H9 (cell line): Measurements from ENCODE around the gene RPLP1. TPM values are rescaled to one million over a fixed set of nuclear protein-coding genes. Genes with fewer than 3 reads are reported as not detected.

Source experiments
- DNase-seq: peaks from one replicate; pipeline ENCODE4 v3.0.0-alpha.2; 2017
- H2AFZ ChIP-seq: one replicate; pipeline ENCODE4 v1.6.1; 2013; ENCODE audit warnings: mild to moderate bottlenecking, low read length, control low read depth, moderate library complexity
- H2AK5ac ChIP-seq: 2 replicates; pipeline ENCODE4 v1.6.1; 2013; ENCODE audit warnings: low read length, control low read depth, mixed read lengths; ENCODE audit not compliant: insufficient read length
- H2BK120ac ChIP-seq: one replicate; pipeline ENCODE4 v1.6.1; 2013; ENCODE audit warnings: low read depth, mild to moderate bottlenecking, low read length, control low read depth, inconsistent platforms; ENCODE audit not compliant: poor library complexity, severe bottlenecking
- H2BK12ac ChIP-seq: 2 replicates; pipeline ENCODE4 v1.6.1; 2013; ENCODE audit warnings: low read length, control low read depth, mixed read lengths, low read depth; ENCODE audit not compliant: insufficient read length
- H2BK15ac ChIP-seq: 2 replicates; pipeline ENCODE4 v1.6.1; 2013; ENCODE audit warnings: low read depth, low read length, control low read depth
- H2BK20ac ChIP-seq: one replicate; pipeline ENCODE4 v1.6.1; 2013; ENCODE audit warnings: low read depth, mild to moderate bottlenecking, low read length, control low read depth, inconsistent platforms; ENCODE audit not compliant: poor library complexity, severe bottlenecking
- H2BK5ac ChIP-seq: 2 replicates; pipeline ENCODE4 v1.6.1; 2013; ENCODE audit warnings: low read length, control low read depth, mixed read lengths; ENCODE audit not compliant: insufficient read length
- H3K14ac ChIP-seq: 2 replicates; pipeline ENCODE4 v1.6.1; 2013; ENCODE audit warnings: low read length, control low read depth; ENCODE audit not compliant: insufficient read depth
- H3K18ac ChIP-seq: 2 replicates; pipeline ENCODE4 v1.6.1; 2013; ENCODE audit warnings: low read depth, mild to moderate bottlenecking, mixed read lengths, low read length, control low read depth; ENCODE audit not compliant: insufficient read length
- H3K23ac ChIP-seq: 2 replicates; pipeline ENCODE4 v1.6.1; 2013; ENCODE audit warnings: low read length, control low read depth, mixed read lengths, low read depth; ENCODE audit not compliant: insufficient read length
- H3K23me2 ChIP-seq: 2 replicates; pipeline ENCODE4 v1.6.1; 2013; ENCODE audit warnings: low read depth, mild to moderate bottlenecking, mixed read lengths, low read length, control low read depth; ENCODE audit not compliant: insufficient read length, poor library complexity, severe bottlenecking
- H3K27ac ChIP-seq: 2 replicates; pipeline ENCODE4 v1.5.1; 2013; ENCODE audit warnings: low read length, control low read depth, mixed read lengths, low read depth; ENCODE audit not compliant: insufficient read length
- H3K27me3 ChIP-seq: 2 replicates; pipeline ENCODE4 v1.6.1; 2013; ENCODE audit warnings: low read length, control low read depth, inconsistent platforms; ENCODE audit not compliant: insufficient read depth
- H3K4ac ChIP-seq: 2 replicates; pipeline ENCODE4 v1.6.1; 2013; ENCODE audit warnings: low read depth, mild to moderate bottlenecking, control low read depth, inconsistent platforms, low read length, moderate library complexity
- H3K4me1 ChIP-seq: 2 replicates; pipeline ENCODE4 v1.6.1; 2013; ENCODE audit warnings: low read length, control low read depth, inconsistent platforms; ENCODE audit not compliant: insufficient read depth
- H3K4me2 ChIP-seq: 2 replicates; pipeline ENCODE4 v1.6.1; 2013; ENCODE audit warnings: low read length, control low read depth, mixed read lengths; ENCODE audit not compliant: insufficient read length, insufficient read depth
- H3K56ac ChIP-seq: 2 replicates; pipeline ENCODE4 v1.6.1; 2013; ENCODE audit warnings: low read depth, mild to moderate bottlenecking, mixed read lengths, low read length, control low read depth; ENCODE audit not compliant: insufficient read length
- H3K79me1 ChIP-seq: 2 replicates; pipeline ENCODE4 v1.6.1; 2013; ENCODE audit warnings: low read depth, mild to moderate bottlenecking, moderate library complexity, low read length, control low read depth, inconsistent platforms; ENCODE audit not compliant: insufficient read depth, poor library complexity, severe bottlenecking
- H3K79me2 ChIP-seq: 2 replicates; pipeline ENCODE4 v1.6.1; 2013; ENCODE audit warnings: low read length, control low read depth, inconsistent platforms; ENCODE audit not compliant: insufficient read depth
- H3K9ac ChIP-seq: 2 replicates; pipeline ENCODE4 v1.6.1; 2013; ENCODE audit warnings: low read length, control low read depth, mixed read lengths; ENCODE audit not compliant: insufficient read length; ENCODE audit errors: extremely low read depth
- H3K9me3 ChIP-seq: one replicate; pipeline ENCODE4 v1.6.1; 2013; ENCODE audit warnings: low read depth, low read length, inconsistent platforms; ENCODE audit not compliant: control insufficient read depth
- H3T11ph ChIP-seq: one replicate; pipeline ENCODE4 v1.6.1; 2013; ENCODE audit warnings: mild to moderate bottlenecking, low read length, control low read depth, inconsistent platforms
- H4K20me1 ChIP-seq: one replicate; pipeline ENCODE4 v1.6.1; 2013; ENCODE audit not compliant: control insufficient read depth, insufficient read length, insufficient read depth
- H4K5ac ChIP-seq: 2 replicates; pipeline ENCODE4 v1.6.1; 2013; ENCODE audit warnings: low read depth, mild to moderate bottlenecking, mixed read lengths, low read length, control low read depth; ENCODE audit not compliant: insufficient read length
- H4K8ac ChIP-seq: replicated peaks from 2 replicates; pipeline ENCODE4 v1.6.1; 2013; ENCODE audit warnings: low read length, control low read depth, mixed read lengths, low read depth; ENCODE audit not compliant: insufficient read length
- H4K91ac ChIP-seq: 2 replicates; pipeline ENCODE4 v1.6.1; 2013; ENCODE audit warnings: low read depth, mild to moderate bottlenecking, moderate library complexity, mixed read lengths, low read length, control low read depth; ENCODE audit not compliant: insufficient read length
- H3K27ac Mint-ChIP-seq, 3 experiments: 2 replicates in 2 of 3; 3 replicates in 1 of 3; pipeline ENCODE4 v1.8.0; 2020 to 2021; ENCODE audit warnings: mixed read lengths in 3 of 3, mild to moderate bottlenecking in 1 of 3, moderate library complexity in 1 of 3
- H3K27me3 Mint-ChIP-seq: 2 replicates; pipeline ENCODE4 v1.8.0; 2021; ENCODE audit warnings: low read depth, mild to moderate bottlenecking, moderate library complexity, mixed read lengths
- H3K36me3 Mint-ChIP-seq, 3 experiments: 2 replicates in 2 of 3; 3 replicates in 1 of 3; pipeline ENCODE4 v1.8.0; 2020 to 2021; ENCODE audit warnings: low read depth in 3 of 3, mixed read lengths in 3 of 3; ENCODE audit not compliant: insufficient read depth in 1 of 3
- H3K4me1 Mint-ChIP-seq, 2 experiments: 2 replicates each; pipeline ENCODE4 v1.8.0; 2020; ENCODE audit warnings: mixed read lengths in 2 of 2
- H3K4me3 Mint-ChIP-seq, 2 experiments: 2 replicates in 1 of 2; 3 replicates in 1 of 2; pipeline ENCODE4 v1.8.0; 2020 to 2021; ENCODE audit warnings: mild to moderate bottlenecking in 2 of 2, mixed read lengths in 2 of 2, moderate library complexity in 1 of 2
- H3K9me3 Mint-ChIP-seq, 2 experiments: 2 replicates in 1 of 2; 3 replicates in 1 of 2; pipeline ENCODE4 v1.8.0; 2020; ENCODE audit warnings: mild to moderate bottlenecking in 2 of 2, mixed read lengths in 2 of 2, moderate library complexity in 1 of 2
- CTCF ChIP-seq: fragments of 200-600 bp; sonication (generic); conservative IDR thresholded peaks from 3 replicates; pipeline ENCODE4 v1.8.0; 2021; ENCODE audit warnings: antibody characterized with exemption, mild to moderate bottlenecking
- WGBS: extraction: QIAGEN DNeasy Blood & Tissue Kit; methylation state at CpG from one replicate; pipeline ENCODE4 v1.1.7; 2013; ENCODE audit warnings: missing lambda C conversion rate, low lambda C conversion rate, mixed read lengths; ENCODE audit not compliant: insufficient read length; ENCODE audit errors: extremely low coverage; 5-methylcytosine and 5-hydroxymethylcytosine counted together
- total RNA-seq: library from RNA; stranded (reverse); gene quantifications from 2 replicates; pipeline ENCODE4 v1.2.1, GENCODE V29; 2021

Gene RPLP1
- total RNA-seq, 1 experiment from 2014 or later: 1,715 TPM

DNA sequence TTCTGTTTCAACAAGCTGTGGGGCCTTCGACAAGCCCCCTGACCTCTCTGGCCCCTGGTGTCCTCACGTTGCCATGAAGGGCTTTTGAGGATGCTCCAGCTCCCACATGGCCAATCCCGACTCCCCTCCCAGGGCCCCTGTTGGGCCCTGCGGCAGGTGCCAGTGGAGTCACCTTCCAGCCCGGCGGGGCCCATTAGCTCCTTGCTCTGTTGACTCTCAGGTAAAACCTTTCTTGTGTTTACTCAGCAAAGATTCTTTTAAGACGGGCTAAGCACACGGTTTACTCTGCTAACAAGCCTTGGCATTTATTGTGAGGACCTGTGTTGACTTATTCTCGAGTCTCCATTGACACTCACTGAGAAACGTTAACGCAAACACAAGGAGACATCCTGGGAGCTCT, 15.0 kb downstream of the RPLP1 start:
- H2BK5ac ChIP-seq: no peak overlapping the region
- DNase-seq: no peak
- no peak overlapping the region for H3K9ac ChIP-seq
- H4K8ac ChIP-seq: no peak overlapping the region
- H3K18ac ChIP-seq: no peak overlapping the region
- H2BK20ac ChIP-seq: no peak overlapping the region
- WGBS: no CpG with 5 or more reads among the region's 11 CpGs
- H2BK120ac ChIP-seq: no peak overlapping the region
- no peaks in the 10 kb centered on the region for H3K27me3 ChIP-seq
- H4K5ac ChIP-seq: no peak overlapping the region
- no peak overlapping the region for H3K4me2 ChIP-seq
- Mint-ChIP-seq H3K4me3 (no peak overlapping the region), H3K9me3 (no peaks in the 10 kb centered on the region), H3K4me1 (peaks cover 13 to 15% of the 10 kb centered on the region in 2 experiments), H3K27me3 (no peaks in the 10 kb centered on the region), H3K27ac (no peak overlapping the region), H3K36me3 (no peaks in the 10 kb centered on the region; a peak in 1 of 7 replicates)
- H3T11ph ChIP-seq: no peak overlapping the region
- no peaks in the 10 kb centered on the region for H3K9me3 ChIP-seq
- H2BK12ac ChIP-seq: no peak overlapping the region
- no peak overlapping the region for H2AFZ ChIP-seq
- no peak for TF ChIP-seq CTCF
- no peaks in the 10 kb centered on the region for H4K20me1 ChIP-seq
- no peak overlapping the region for H2AK5ac ChIP-seq
- H3K56ac ChIP-seq: no peak overlapping the region
- no peak overlapping the region for H3K4ac ChIP-seq
- no peaks in the 10 kb centered on the region for H3K23me2 ChIP-seq
- no peaks in the 10 kb centered on the region for H3K4me1 ChIP-seq
- H3K27ac ChIP-seq: no peak overlapping the region
- no peaks in the 10 kb centered on the region for H3K79me2 ChIP-seq
- H4K91ac ChIP-seq: no peak overlapping the region
- H2BK15ac ChIP-seq: no peak overlapping the region
- no peaks in the 10 kb centered on the region for H3K79me1 ChIP-seq
- no peak overlapping the region for H3K14ac ChIP-seq
- H3K23ac ChIP-seq: no peak overlapping the region
